ENCODE results near the gene MYO5B. TPM values are rescaled to one million over a fixed set of nuclear protein-coding genes. Genes with fewer than 3 reads are reported as not detected.

The MYO5B gene
- total RNA-seq, 4 donors from 2014 or later: 0.29 to 14.7 (median 1.2) TPM

DNA sequence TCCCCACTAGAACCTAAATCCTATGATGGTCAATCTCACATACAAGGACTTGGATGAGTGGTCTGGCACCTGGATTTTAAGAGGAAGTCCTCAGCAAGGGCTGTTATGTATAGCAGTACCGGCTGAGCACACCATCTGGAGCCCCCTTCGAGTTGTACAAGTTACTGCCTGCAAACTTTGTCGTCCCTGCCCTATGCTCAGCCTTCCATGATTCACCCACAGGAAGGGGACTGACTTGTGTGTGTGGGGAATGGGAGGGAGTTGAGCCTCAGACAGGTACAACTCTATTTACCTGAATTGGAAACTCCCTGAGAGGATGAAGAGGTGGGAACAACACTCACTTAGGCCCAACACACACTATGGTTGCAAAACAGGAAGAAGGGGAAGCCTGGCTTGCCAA, 186.6 kb downstream of the MYO5B start:
- Histone ChIP-seq H3K27me3 (no peaks in the 10 kb centered on the region), H3K36me3 (no peaks in the 10 kb centered on the region), H3K4me3 (no peak overlapping the region), H3K27ac (no peak overlapping the region), H3K4me1 (no peaks in the 10 kb centered on the region), H3K9me3 (no peaks in the 10 kb centered on the region)
- intact Hi-C loops (cut with DNase I; ENCODE audit: low total_unique reads): no loop called here
- TF ChIP-seq POLR2A (IDR thresholded peaks at IDR 0.05): no peak
- TF ChIP-seq, protein P1, sequence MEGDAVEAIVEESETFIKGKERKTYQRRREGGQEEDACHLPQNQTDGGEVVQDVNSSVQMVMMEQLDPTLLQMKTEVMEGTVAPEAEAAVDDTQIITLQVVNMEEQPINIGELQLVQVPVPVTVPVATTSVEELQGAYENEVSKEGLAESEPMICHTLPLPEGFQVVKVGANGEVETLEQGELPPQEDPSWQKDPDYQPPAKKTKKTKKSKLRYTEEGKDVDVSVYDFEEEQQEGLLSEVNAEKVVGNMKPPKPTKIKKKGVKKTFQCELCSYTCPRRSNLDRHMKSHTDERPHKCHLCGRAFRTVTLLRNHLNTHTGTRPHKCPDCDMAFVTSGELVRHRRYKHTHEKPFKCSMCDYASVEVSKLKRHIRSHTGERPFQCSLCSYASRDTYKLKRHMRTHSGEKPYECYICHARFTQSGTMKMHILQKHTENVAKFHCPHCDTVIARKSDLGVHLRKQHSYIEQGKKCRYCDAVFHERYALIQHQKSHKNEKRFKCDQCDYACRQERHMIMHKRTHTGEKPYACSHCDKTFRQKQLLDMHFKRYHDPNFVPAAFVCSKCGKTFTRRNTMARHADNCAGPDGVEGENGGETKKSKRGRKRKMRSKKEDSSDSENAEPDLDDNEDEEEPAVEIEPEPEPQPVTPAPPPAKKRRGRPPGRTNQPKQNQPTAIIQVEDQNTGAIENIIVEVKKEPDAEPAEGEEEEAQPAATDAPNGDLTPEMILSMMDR (IDR thresholded peaks at IDR 0.05): no peak
- no peak for DNase-seq

DNA sequence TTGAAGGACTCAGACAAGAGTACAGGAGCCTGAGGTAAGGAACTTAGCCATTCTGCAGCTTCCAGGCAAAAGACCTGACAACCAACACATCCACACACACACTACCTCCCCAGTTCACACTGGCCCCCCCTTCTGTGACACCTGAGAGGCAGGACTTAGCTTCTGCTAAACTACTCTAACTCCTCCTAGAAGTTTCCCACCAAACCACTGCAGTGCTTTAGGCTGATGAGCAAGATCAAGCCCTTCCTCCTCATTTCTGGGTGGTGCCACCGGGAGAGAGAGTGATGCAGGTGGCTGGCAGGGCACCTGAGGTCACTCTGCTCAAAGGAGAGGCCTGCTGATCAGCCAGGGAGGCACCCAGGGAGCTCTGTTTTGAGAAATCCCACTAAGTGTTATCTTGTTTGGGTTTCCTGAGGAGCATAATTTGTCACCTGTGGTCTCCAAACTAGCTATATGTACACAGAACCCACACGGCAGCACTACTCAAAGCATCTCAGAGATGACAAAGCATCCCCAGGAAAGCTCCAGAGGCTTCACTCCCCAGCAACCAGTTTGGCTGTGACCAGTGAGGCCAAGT, 188.4 kb downstream of the MYO5B start:
- intact Hi-C loops (cut with DNase I; ENCODE audit: low total_unique reads): no loop called here
- no peak for DNase-seq

DNA sequence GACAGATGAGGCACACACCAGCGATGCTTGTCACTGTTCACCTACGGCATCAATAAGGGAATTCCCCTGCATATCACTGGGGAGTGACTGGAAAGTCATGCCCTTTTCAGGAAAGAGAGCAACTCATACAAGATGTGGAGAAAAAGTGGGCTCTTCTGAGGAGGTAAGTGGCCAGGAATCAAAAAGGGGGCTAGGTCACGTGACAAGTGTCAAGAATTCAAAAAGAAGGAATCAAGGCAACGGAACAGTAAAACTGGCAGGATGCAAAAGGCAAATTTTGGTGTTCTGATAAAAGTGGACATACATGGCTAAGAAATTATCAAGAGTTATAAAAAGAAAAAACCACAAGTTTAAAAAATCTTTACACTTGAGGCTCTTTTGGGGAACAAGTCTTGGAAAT, 190.9 kb downstream of the MYO5B start:
- no peak for DNase-seq
- H3K4me3 ChIP-seq: no peak overlapping the region
- H3K36me3 ChIP-seq: no peaks in the 10 kb centered on the region
- no peaks in the 10 kb centered on the region for H3K9me3 ChIP-seq
- H3K27ac ChIP-seq: no peak overlapping the region
- TF ChIP-seq, protein P1 (IDR thresholded peaks at IDR 0.05): no peak
- no peak for TF ChIP-seq POLR2A (IDR thresholded peaks at IDR 0.05)
- H3K4me1 ChIP-seq: no peaks in the 10 kb centered on the region
- H3K27me3 ChIP-seq: no peaks in the 10 kb centered on the region
- intact Hi-C loops (cut with DNase I; ENCODE audit: low total_unique reads): no loop called here

More for the DNA sequence above, 188.4 kb downstream of the MYO5B start:
- Histone ChIP-seq H3K4me3 (no peak overlapping the region), H3K9me3 (no peaks in the 10 kb centered on the region), H3K27ac (no peak overlapping the region), H3K27me3 (no peaks in the 10 kb centered on the region), H3K4me1 (no peaks in the 10 kb centered on the region), H3K36me3 (no peaks in the 10 kb centered on the region)
- TF ChIP-seq, protein P1 (IDR thresholded peaks at IDR 0.05): no peak
- TF ChIP-seq POLR2A (IDR thresholded peaks at IDR 0.05): no peak

DNA sequence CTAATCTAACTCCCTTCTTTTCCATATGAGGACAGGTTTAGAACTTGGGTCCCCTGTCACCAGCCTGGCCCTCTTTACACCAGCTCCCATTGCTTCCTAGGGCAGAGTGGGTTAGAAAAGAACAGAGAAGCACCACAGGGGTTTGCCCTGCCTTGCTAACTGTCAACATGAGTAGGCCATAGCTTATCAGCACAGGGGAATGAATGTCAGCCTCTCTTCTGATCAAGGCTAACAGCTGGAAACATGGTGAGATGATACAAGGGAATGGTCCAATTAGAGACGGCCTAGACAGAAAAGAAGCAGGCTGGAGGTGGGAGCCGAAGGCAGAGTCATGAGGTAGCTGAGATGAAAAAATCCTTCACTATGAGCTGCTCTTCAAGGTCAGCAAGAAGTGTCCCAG, 192.2 kb downstream of the MYO5B start:
- Histone ChIP-seq H3K9me3 (no peaks in the 10 kb centered on the region), H3K4me3 (no peak overlapping the region), H3K27ac (no peak overlapping the region), H3K4me1 (no peaks in the 10 kb centered on the region), H3K27me3 (no peaks in the 10 kb centered on the region), H3K36me3 (no peaks in the 10 kb centered on the region)
- TF ChIP-seq, protein P1 (IDR thresholded peaks at IDR 0.05): no peak
- TF ChIP-seq POLR2A (IDR thresholded peaks at IDR 0.05): no peak
- intact Hi-C loops (cut with DNase I; ENCODE audit: low total_unique reads): no loop called here
- no peak for DNase-seq

DNA sequence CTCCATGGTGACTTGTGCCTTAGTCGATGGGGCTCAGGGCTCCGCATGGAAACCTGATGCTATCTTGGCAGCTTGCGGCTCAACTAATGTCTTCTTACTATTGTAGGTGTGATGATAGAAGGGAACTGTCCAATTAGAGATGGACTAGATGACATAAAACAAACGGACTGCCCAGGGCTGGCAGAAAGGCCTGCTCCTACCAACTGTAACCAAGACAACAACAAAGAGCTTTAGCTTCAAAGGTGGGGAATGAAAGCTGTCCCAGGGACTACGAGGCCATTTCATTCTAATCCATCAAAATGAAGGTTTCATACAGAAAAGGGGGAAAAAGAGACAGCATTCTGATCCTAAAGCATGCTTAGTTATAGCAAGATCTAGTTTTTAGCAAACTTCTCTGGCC, 194.7 kb downstream of the MYO5B start:
- no peaks in the 10 kb centered on the region for H3K4me1 ChIP-seq

More for the DNA sequence above, 194.7 kb downstream of the MYO5B start:
- Histone ChIP-seq H3K27me3 (no peaks in the 10 kb centered on the region), H3K4me3 (no peak overlapping the region), H3K36me3 (no peaks in the 10 kb centered on the region), H3K27ac (no peak overlapping the region), H3K9me3 (no peaks in the 10 kb centered on the region)
- TF ChIP-seq POLR2A (IDR thresholded peaks at IDR 0.05): no peak
- TF ChIP-seq, protein P1 (IDR thresholded peaks at IDR 0.05): no peak
- intact Hi-C loops (cut with DNase I; ENCODE audit: low total_unique reads): no loop called here
- DNase-seq: no peak
